Measurements from ENCODE around the gene RHOT2. TPM values are rescaled to one million over a fixed set of nuclear protein-coding genes. Genes with fewer than 3 reads are reported as not detected.
A peak's percentile ranks its signal among the peaks of the same experiment; 100 is the strongest.

Gene RHOT2
- total RNA-seq, 4 donors from 2014 or later: 29.1 to 99.7 (median 71.7) TPM

DNA sequence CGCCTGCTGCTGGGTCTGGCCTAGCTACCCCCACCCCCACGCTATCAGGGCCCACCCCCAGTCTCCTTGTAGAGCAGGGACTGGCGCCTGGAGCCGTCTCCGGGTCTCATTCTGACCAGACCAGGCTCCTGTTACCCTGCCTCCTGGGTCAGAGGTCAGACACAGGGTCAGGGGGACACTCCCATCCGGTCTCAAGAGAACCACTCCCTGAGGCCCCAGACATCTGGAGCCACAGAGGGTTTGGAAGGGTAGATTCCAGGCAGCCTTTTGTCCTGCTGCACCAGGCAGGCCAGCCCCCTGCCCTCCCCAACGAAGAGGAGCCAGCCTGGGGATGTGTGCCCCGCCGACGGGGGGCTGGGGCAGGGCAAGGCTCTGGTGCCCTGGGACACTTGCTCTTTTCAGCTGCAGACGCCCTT, 38.1 kb upstream of the RHOT2 start:
- Histone ChIP-seq H3K36me3 (no peaks in the 10 kb centered on the region), H3K9me3 (no peaks in the 10 kb centered on the region), H3K27me3 (no peaks in the 10 kb centered on the region), H3K4me3 (no peak overlapping the region), H3K4me1 (peaks cover 0 to 13% of the 10 kb centered on the region in 2 donors), H3K27ac (peak overlapping the region in 1 of 2 donors; percentile 36)
- intact Hi-C loops (cut with DNase I; ENCODE audit: low total_unique reads): no loop called here
- peak in 1 of 2 donors; percentile 38 for DNase-seq
- TF ChIP-seq, protein P1, sequence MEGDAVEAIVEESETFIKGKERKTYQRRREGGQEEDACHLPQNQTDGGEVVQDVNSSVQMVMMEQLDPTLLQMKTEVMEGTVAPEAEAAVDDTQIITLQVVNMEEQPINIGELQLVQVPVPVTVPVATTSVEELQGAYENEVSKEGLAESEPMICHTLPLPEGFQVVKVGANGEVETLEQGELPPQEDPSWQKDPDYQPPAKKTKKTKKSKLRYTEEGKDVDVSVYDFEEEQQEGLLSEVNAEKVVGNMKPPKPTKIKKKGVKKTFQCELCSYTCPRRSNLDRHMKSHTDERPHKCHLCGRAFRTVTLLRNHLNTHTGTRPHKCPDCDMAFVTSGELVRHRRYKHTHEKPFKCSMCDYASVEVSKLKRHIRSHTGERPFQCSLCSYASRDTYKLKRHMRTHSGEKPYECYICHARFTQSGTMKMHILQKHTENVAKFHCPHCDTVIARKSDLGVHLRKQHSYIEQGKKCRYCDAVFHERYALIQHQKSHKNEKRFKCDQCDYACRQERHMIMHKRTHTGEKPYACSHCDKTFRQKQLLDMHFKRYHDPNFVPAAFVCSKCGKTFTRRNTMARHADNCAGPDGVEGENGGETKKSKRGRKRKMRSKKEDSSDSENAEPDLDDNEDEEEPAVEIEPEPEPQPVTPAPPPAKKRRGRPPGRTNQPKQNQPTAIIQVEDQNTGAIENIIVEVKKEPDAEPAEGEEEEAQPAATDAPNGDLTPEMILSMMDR (IDR thresholded peaks at IDR 0.05): no peak
- no peak for TF ChIP-seq POLR2A (IDR thresholded peaks at IDR 0.05)

GRCh38 chr16:630249-630814, 37.6 kb upstream of the RHOT2 start:
- TF ChIP-seq POLR2A (IDR thresholded peaks at IDR 0.05): no peak
- TF ChIP-seq, protein P1 (IDR thresholded peaks at IDR 0.05): no peak
- intact Hi-C loops (cut with DNase I; ENCODE audit: low total_unique reads): no loop called here
- H3K27ac ChIP-seq: peak overlapping the region in 1 of 2 donors; percentile 36
- no peak overlapping the region for H3K4me3 ChIP-seq
- no peaks in the 10 kb centered on the region for H3K27me3 ChIP-seq
- no peaks in the 10 kb centered on the region for H3K9me3 ChIP-seq
- DNase-seq: peak in 1 of 2 donors; percentile 25
- no peaks in the 10 kb centered on the region for H3K36me3 ChIP-seq
- H3K4me1 ChIP-seq: peaks cover 0 to 13% of the 10 kb centered on the region in 2 donors

- no peaks in the 10 kb centered on the region for H3K9me3 ChIP-seq
- intact Hi-C loops (cut with DNase I; ENCODE audit: low total_unique reads): no loop called here
- no peak within 1 kb of the TSS for H3K4me3 ChIP-seq
- no peaks in the 10 kb centered on the region for H3K36me3 ChIP-seq
- peaks cover 0 to 13% of the 10 kb centered on the region in 2 donors for H3K4me1 ChIP-seq
- DNase-seq: peak in 1 of 2 donors; percentile 25
- peak within 1 kb of the TSS in 1 of 2 donors; percentile 36 for H3K27ac ChIP-seq
- H3K27me3 ChIP-seq: no peaks in the 10 kb centered on the region
- TF ChIP-seq, protein P1 (IDR thresholded peaks at IDR 0.05): no peak
- no peak for TF ChIP-seq POLR2A (IDR thresholded peaks at IDR 0.05)
Observed at GRCh38 chr16:630815-631405, 37.0 kb upstream of the RHOT2 start, which contains the start of gene WFIKKN1. Gene WFIKKN1, plus strand, starts transcription at chr16:630985. Its CDS starts 269 bp downstream, at chr16:631254.

GRCh38 chr16:631808-632358, 36.0 kb upstream of the RHOT2 start:
- Histone ChIP-seq H3K9me3 (no peaks in the 10 kb centered on the region), H3K27ac (no peak overlapping the region), H3K36me3 (no peaks in the 10 kb centered on the region), H3K27me3 (no peaks in the 10 kb centered on the region), H3K4me1 (peaks cover 0 to 13% of the 10 kb centered on the region in 2 donors), H3K4me3 (no peak overlapping the region)
- no peak for DNase-seq
- intact Hi-C loops (cut with DNase I; ENCODE audit: low total_unique reads): no loop called here
- no peak for TF ChIP-seq POLR2A (IDR thresholded peaks at IDR 0.05)
- TF ChIP-seq, protein P1 (IDR thresholded peaks at IDR 0.05): no peak

All from uterus (tissue), 4 donors.